Stimulated activated CD4-positive, alpha-beta T cell treated with anti-CD3 and anti-CD28 coated beads, Interleukin-12 subunit alpha, Interleukin-12 subunit beta, amount 100 ng/mL, for 4 hours (primary cell): ENCODE measurements around the gene EP300.
"Not testable (repeated sequence)": the region's sequence is repeated elsewhere in the genome, so short reads cannot be mapped to it uniquely, and the experiment has no call there.

Experiments
- DNase-seq: peaks from one replicate; pipeline ENCODE4 v3.0.0-alpha.2; 2020

EP300 gene

GRCh38 chr22:41157083-41157482, 64.7 kb downstream of the EP300 start:
- DNase-seq = no peak

- no peak for DNase-seq
Measured at GRCh38 chr22:41169157-41169556, 76.8 kb downstream of the EP300 start.

- no peak for DNase-seq
Measured at GRCh38 chr22:41171996-41172395, 79.6 kb downstream of the EP300 start.

DNA sequence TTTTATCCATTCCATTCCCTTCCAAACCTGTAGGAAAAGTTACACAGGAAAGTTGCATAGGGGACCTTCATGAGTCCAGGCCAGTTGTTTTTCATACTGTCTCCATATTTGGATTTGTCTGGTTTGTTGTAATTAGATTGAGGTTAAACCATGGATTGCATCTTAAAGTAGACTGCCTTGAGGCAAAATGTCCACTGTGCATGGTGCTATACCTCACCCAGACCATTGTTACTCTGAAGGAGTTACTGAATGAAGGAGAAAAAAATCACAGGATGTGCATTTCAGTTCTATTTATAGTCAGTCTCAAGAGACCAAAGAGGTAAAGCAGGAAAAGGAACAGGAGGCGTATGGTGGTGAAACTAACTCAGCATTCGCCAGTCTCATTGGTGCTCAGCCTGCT, 83.2 kb downstream of the EP300 start:
- DNase-seq = no peak

GRCh38 chr22:41177040-41177621, 84.7 kb downstream of the EP300 start:
- DNase-seq = no peak

GRCh38 chr22:41177622-41178424, 85.4 kb downstream of the EP300 start:
- DNase-seq = no peak

DNA sequence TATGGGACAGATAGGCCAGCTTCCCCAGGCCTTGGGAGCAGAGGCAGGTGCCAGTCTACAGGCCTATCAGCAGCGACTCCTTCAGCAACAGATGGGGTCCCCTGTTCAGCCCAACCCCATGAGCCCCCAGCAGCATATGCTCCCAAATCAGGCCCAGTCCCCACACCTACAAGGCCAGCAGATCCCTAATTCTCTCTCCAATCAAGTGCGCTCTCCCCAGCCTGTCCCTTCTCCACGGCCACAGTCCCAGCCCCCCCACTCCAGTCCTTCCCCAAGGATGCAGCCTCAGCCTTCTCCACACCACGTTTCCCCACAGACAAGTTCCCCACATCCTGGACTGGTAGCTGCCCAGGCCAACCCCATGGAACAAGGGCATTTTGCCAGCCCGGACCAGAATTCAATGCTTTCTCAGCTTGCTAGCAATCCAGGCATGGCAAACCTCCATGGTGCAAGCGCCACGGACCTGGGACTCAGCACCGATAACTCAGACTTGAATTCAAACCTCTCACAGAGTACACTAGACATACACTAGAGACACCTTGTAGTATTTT, 86.1 kb downstream of the EP300 start:
- DNase-seq = no peak

GRCh38 chr22:41180362-41180761, 88.0 kb downstream of the EP300 start:
- DNase-seq = not testable (repeated sequence)

- DNase-seq = no peak
Measured at GRCh38 chr22:41180926-41181325, 88.5 kb downstream of the EP300 start.

GRCh38 chr22:41181349-41182241, 89.2 kb downstream of the EP300 start:
- DNase-seq = no peak

GRCh38 chr22:41184679-41185078, 92.3 kb downstream of the EP300 start:
- DNase-seq = no peak

- no peak for DNase-seq
Measured at GRCh38 chr22:41191467-41191866, 99.1 kb downstream of the EP300 start.

DNA sequence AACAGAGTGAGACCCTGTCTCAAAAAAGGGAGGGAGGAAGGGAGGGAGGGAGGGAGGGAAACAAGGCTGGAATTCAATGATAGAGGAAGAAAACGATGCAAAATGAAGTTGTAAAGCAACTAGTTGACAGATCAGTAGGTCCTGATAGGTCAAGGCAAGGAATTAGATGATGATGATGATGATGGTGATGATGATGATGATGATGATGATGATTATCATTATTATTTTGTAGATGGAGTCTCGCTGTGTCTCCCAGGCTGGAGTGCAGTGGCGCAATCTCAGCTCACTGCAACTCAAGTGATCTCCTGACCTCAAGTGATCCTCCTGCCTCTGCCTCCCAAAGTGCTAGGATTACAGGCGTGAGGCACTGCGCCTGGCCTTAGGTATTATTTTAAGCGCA, 101.4 kb downstream of the EP300 start:
- no peak for DNase-seq

DNA sequence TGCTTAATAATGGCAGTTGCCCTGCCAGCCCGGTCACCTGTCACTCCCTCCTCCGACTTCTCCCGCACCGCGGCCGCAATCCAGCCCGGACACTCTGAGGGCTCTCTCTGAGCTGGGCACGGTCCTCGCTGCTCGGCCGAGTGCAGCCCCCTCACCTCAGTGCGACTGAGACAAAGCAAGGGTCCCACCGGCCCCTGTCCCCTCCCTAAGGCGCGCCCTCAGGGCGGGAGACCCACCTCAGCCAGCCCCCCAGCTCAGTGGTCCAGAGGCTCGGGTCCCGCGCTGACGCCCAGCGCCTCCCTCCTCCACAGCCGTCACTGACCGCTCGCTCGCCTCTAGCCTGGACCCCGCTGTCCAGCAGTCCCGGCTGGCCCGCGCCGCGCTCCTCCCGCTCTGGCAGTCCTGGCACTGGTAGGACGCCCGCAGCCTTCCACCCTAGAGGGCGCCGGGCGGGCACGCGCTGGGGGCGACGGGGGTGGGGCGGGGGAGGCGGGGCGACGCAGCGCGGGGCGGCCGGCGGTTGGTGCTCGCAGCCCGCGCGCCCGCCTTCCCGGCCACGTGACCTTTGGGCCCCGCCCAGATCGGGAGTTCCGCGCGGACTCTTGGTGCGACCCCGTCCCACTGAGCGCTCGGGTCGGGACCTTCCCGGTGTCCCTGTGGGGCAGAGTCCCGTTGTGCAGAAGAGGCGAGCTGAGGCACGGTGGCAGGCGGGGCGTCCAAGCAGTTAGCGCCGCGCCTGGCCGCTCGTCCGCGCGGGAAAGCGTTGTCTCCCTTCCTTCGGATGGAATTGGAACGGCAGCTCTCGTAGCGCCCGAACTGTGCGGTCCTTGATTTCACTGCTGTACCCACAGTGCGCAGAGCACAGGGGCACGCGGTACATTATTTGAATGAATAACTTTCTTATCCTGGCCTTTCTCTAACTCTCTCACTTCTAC, 104.9 kb downstream of the EP300 start:
- DNase-seq = peak; percentile 87

- peak; percentile 56 for DNase-seq
Measured at GRCh38 chr22:41198027-41198580, 105.7 kb downstream of the EP300 start.

DNA sequence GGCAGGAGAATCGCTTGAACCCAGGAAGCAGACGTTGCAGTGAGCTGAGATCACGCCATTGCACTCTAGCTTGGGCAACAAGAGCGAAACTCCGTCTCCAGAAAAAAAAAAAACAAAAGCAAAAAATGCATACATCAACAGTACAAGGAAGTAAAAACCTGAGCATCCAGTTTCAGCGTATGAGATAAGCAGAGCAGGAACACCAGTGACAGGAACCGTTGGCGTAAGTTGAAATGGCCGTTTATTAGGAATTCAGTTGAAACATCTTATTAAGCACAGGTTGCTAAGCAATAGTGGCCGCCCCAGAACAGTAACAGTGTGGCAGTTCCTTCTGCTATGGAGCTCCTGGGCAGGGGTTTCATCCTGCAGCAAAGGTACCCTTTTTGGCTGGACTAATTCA, 108.7 kb downstream of the EP300 start:
- no peak for DNase-seq

GRCh38 chr22:41203118-41203517, 110.7 kb downstream of the EP300 start:
- no peak for DNase-seq

- DNase-seq = no peak
Measured at GRCh38 chr22:41204066-41204465, 111.7 kb downstream of the EP300 start.

DNA sequence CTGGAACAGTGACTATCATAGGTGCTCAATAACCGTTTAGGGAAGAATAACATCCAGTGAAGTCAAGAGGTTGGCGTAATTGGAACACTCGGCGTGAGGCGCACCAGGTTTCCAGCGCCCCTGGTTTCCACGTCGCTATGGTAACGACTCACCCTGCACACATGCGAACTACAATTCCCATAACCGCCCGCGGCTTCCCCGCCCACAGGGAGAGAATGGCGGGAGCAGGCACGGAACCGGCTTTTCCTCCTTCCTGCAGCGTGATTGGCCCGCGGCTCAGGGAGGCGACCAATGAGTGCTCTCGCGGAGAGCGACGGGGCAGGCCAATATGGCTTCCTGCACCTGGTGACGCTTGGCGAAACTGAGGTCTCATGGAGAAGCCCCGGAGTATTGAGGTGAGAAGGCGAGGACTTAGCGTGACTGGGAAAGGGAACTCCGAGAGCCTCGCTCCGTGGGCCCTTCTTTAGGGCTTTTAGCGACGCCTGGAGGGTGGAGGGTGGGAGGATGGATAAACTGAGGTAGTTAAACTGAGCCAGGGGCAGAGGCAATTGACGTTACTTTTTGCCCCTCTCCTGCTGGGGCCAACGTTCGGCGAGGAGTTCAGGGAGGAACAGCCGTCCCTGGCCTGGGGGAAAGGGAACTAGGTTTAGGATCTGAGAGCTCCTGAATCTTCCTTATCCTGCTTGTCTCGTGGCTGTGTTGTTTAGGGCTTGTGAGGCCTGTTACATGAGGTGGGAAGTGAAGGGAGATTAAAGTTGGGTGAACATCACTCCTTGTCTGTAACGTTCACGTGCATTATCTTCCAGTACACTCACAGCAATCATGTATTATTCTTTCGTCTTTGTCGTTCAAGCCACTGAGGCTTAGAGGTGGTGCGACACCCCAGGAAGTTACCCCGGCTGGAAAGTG, 112.9 kb downstream of the EP300 start, which contains the start of gene L3MBTL2:
Gene L3MBTL2, plus strand, starts transcription at position 321 of the 909 bp plus-strand sequence. Its CDS starts 51 bp downstream, at position 372.
- DNase-seq = peak; percentile 97

DNA sequence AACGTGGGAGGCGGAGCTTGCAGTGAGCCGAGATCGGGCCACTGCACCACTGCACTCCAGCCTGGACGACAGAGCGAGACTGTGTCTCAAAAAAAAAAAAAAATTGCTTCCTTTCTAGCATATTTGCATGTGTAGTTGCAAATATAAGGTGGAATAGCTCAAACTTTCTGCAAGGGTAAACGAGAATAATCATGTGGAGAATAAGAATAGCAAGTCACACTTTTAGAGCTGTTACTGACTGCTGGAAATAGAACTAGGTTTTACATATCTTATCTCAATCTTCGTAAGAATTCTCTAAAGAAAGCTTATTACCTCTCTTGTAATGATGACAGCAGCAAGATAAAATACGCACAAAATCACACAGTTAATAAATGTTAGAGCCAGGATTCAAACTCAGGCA, 114.3 kb downstream of the EP300 start:
- no peak for DNase-seq

GRCh38 chr22:41215409-41215808, 123.0 kb downstream of the EP300 start:
- DNase-seq = no peak
